HG02571 (cell line): ENCODE results near the gene ZNF670.

Experiments used
- ATAC-seq: cut with Tn5 transposase; IDR thresholded peaks from one replicate; pipeline ENCODE4 v1.9.1; 2021; ENCODE audit warnings: mild to moderate bottlenecking, moderate library complexity; ENCODE audit not compliant: unreplicated experiment

The ZNF670 gene

GRCh38 chr1:247104965-247105364, 26.4 kb upstream of the ZNF670 start:
- ATAC-seq, result no peak

GRCh38 chr1:247103859-247104591, 25.4 kb upstream of the ZNF670 start, which contains the start of gene ZNF669:
ZNF669 (minus strand) TSS chr1:247104356; CDS start chr1:247104199, 157 bp downstream.
- ATAC-seq, result peak; percentile 100

GRCh38 chr1:247102381-247102780, 23.8 kb upstream of the ZNF670 start:
- ATAC-seq, result no peak

- ATAC-seq, result no peak
Observed at GRCh38 chr1:247100676-247101279, 22.2 kb upstream of the ZNF670 start.

- ATAC-seq, result no peak
Observed at GRCh38 chr1:247096958-247097357, 18.3 kb upstream of the ZNF670 start.

- no peak for ATAC-seq
Observed at GRCh38 chr1:247096544-247096943, 17.9 kb upstream of the ZNF670 start.

GRCh38 chr1:247096112-247096511, 17.5 kb upstream of the ZNF670 start:
- no peak for ATAC-seq

- no peak for ATAC-seq
Observed at GRCh38 chr1:247090455-247090854, 11.8 kb upstream of the ZNF670 start.

GRCh38 chr1:247089616-247090375, 11.2 kb upstream of the ZNF670 start:
- ATAC-seq, result no peak

GRCh38 chr1:247088967-247089366, 10.4 kb upstream of the ZNF670 start:
- no peak for ATAC-seq

GRCh38 chr1:247087256-247087655, 8.6 kb upstream of the ZNF670 start:
- ATAC-seq, result no peak

- no peak for ATAC-seq
Observed at GRCh38 chr1:247085310-247085709, 6.7 kb upstream of the ZNF670 start.

GRCh38 chr1:247084771-247085170, 6.2 kb upstream of the ZNF670 start:
- no peak for ATAC-seq

- no peak for ATAC-seq
Observed at GRCh38 chr1:247079141-247079874, 697 bp upstream of the ZNF670 start.

- no peak for ATAC-seq
Observed at GRCh38 chr1:247077876-247078257, 744 bp downstream of the ZNF670 start.

- no peak for ATAC-seq
Observed at GRCh38 chr1:247077213-247077612, 1.4 kb downstream of the ZNF670 start.

- ATAC-seq, result no peak
Observed at GRCh38 chr1:247070645-247071044, 8.0 kb downstream of the ZNF670 start.

- ATAC-seq, result no peak
Observed at GRCh38 chr1:247064304-247064703, 14.3 kb downstream of the ZNF670 start.

GRCh38 chr1:247060771-247061170, 17.8 kb downstream of the ZNF670 start:
- ATAC-seq, result no peak

GRCh38 chr1:247056071-247056470, 22.5 kb downstream of the ZNF670 start:
- ATAC-seq, result no peak

- no peak for ATAC-seq
Observed at GRCh38 chr1:247054992-247055415, 23.6 kb downstream of the ZNF670 start.
